ENCODE measurements around the gene PRKG1.

The PRKG1 gene

GRCh38 chr10:51117794-51118193 is 43.5 kb downstream of the PRKG1 start:
- no peak overlapping the region for H2BK12ac ChIP-seq (ENCODE audit: low read length)
- no peaks in the 10 kb centered on the region for H3K79me1 ChIP-seq (ENCODE audit: low read length)
- WGBS (ENCODE audit: extremely low coverage, insufficient coverage, insufficient read length): no CpG with 5 or more reads among the region's 1 CpG
- H3K14ac ChIP-seq (ENCODE audit: low read length): no peak overlapping the region
- H3K27ac ChIP-seq (ENCODE audit: low read depth, low read length): no peak overlapping the region
- no peak overlapping the region for H3K4me3 ChIP-seq (ENCODE audit: low read depth, low read length)
- H3K9me3 ChIP-seq (ENCODE audit: insufficient read depth, low read depth, low read length): no peaks in the 10 kb centered on the region
- H4K12ac ChIP-seq (ENCODE audit: low read depth, low read length): no peak overlapping the region
- no peak overlapping the region for H4K91ac ChIP-seq (ENCODE audit: low read depth, low read length)
- H3K23ac ChIP-seq (ENCODE audit: low read length): no peak overlapping the region
- H3K27me3 ChIP-seq (ENCODE audit: insufficient read depth, low read length): no peaks in the 10 kb centered on the region
- no peak overlapping the region for H3K4me2 ChIP-seq (ENCODE audit: low read length)
- no peak overlapping the region for H2AK5ac ChIP-seq (ENCODE audit: low read length)
- H3K79me2 ChIP-seq (ENCODE audit: control insufficient read depth, insufficient read depth, low read length, poor library complexity): no peaks in the 10 kb centered on the region
- no peaks in the 10 kb centered on the region for H3K4me1 ChIP-seq (ENCODE audit: control insufficient read depth in 1 of 2, insufficient read depth in 2 of 2, low read length in 2 of 2)
- H3K9ac ChIP-seq (ENCODE audit: low read length): no peak overlapping the region
- no peak overlapping the region for H3K18ac ChIP-seq (ENCODE audit: low read length)
- H2AFZ ChIP-seq (ENCODE audit: insufficient read depth, low read length, poor library complexity): no peak overlapping the region
- no peak overlapping the region for H4K8ac ChIP-seq (ENCODE audit: low read depth, low read length)
- H2BK120ac ChIP-seq (ENCODE audit: insufficient read depth, low read length, poor library complexity): no peak overlapping the region
- H2BK5ac ChIP-seq (ENCODE audit: low read depth, low read length, poor library complexity): no peak overlapping the region
- H3K36me3 ChIP-seq (ENCODE audit: control insufficient read depth in 1 of 2, insufficient read depth in 2 of 2, low read length in 2 of 2): no peaks in the 10 kb centered on the region
- no peak for DNase-seq
- H3K4ac ChIP-seq (ENCODE audit: low read depth, low read length): no peak overlapping the region

DNA sequence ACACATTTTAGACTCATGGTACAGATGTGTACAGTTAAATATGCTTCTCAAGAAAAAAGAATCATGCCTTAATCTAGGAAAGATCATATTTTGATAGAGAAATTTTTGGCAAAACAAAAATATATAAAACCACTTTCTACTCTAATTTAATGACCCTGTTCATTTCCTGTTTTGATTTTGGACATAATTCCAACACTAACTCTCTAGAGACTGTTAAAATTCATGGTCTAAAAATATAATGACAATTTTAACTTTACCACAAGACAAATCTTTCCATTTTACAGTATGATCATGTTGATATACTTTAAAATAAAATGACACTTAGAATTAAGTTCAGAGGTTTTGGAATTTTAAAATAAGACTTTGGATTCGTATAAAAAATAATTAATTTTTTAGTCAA is 45.2 kb downstream of the PRKG1 start:
- H2AK5ac ChIP-seq (ENCODE audit: low read length): no peak overlapping the region
- H3K9ac ChIP-seq (ENCODE audit: low read length): no peak overlapping the region

DNA sequence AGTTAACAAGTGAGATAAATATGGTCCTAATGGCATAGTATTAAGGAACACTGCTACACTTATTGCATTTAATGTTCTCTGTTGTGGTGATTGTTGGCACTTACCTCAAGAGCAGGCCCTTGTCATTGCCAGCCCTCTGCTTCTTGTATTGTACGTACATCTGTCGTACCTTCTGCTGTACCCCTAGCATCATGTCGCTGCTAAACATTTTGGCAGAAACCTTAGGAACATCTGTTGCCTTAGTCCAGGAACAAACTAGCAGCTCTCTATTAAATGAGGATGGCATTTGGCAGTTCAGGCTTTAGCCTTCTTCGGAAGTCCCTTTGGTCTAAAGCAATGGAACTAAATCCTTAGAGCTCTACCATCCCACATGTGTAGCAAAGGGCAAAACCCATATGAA is 47.6 kb downstream of the PRKG1 start:
- Histone ChIP-seq H3K4me3 (ENCODE audit: low read depth, low read length) (no peak overlapping the region), H3K23ac (ENCODE audit: low read length) (no peak overlapping the region), H3K79me1 (ENCODE audit: low read length) (no peaks in the 10 kb centered on the region), H3K27me3 (ENCODE audit: insufficient read depth, low read length) (no peaks in the 10 kb centered on the region), H2AK5ac (ENCODE audit: low read length) (no peak overlapping the region), H2BK5ac (ENCODE audit: low read depth, low read length, poor library complexity) (no peak overlapping the region), H4K91ac (ENCODE audit: low read depth, low read length) (no peak overlapping the region), H3K4me1 (ENCODE audit: control insufficient read depth in 1 of 2, insufficient read depth in 2 of 2, low read length in 2 of 2) (no peaks in the 10 kb centered on the region), H4K8ac (ENCODE audit: low read depth, low read length) (no peak overlapping the region), H2BK120ac (ENCODE audit: insufficient read depth, low read length, poor library complexity) (no peak overlapping the region), H3K9me3 (ENCODE audit: insufficient read depth, low read depth, low read length) (no peaks in the 10 kb centered on the region), H3K4ac (ENCODE audit: low read depth, low read length) (no peak overlapping the region), H3K14ac (ENCODE audit: low read length) (no peak overlapping the region), H4K12ac (ENCODE audit: low read depth, low read length) (no peak overlapping the region), H3K27ac (ENCODE audit: low read depth, low read length) (no peak overlapping the region), H3K18ac (ENCODE audit: low read length) (no peak overlapping the region), H2AFZ (ENCODE audit: insufficient read depth, low read length, poor library complexity) (no peak overlapping the region), H3K4me2 (ENCODE audit: low read length) (no peak overlapping the region), H3K9ac (ENCODE audit: low read length) (no peak overlapping the region), H3K79me2 (ENCODE audit: control insufficient read depth, insufficient read depth, low read length, poor library complexity) (no peaks in the 10 kb centered on the region), H3K36me3 (ENCODE audit: control insufficient read depth in 1 of 2, insufficient read depth in 2 of 2, low read length in 2 of 2) (no peaks in the 10 kb centered on the region), H2BK12ac (ENCODE audit: low read length) (no peak overlapping the region)
- DNase-seq: no peak
- WGBS (ENCODE audit: extremely low coverage, insufficient coverage, insufficient read length): no CpG with 5 or more reads among the region's 4 CpGs

More for the DNA sequence above, 45.2 kb downstream of the PRKG1 start:
- DNase-seq: no peak
- H4K91ac ChIP-seq (ENCODE audit: low read depth, low read length): no peak overlapping the region
- WGBS (ENCODE audit: extremely low coverage, insufficient coverage, insufficient read length): no CpG with 5 or more reads among the region's 1 CpG
- H3K23ac ChIP-seq (ENCODE audit: low read length): no peak overlapping the region
- no peak overlapping the region for H3K27ac ChIP-seq (ENCODE audit: low read depth, low read length)
- no peaks in the 10 kb centered on the region for H3K9me3 ChIP-seq (ENCODE audit: insufficient read depth, low read depth, low read length)
- H3K79me2 ChIP-seq (ENCODE audit: control insufficient read depth, insufficient read depth, low read length, poor library complexity): no peaks in the 10 kb centered on the region
- H4K8ac ChIP-seq (ENCODE audit: low read depth, low read length): no peak overlapping the region
- no peak overlapping the region for H4K12ac ChIP-seq (ENCODE audit: low read depth, low read length)
- no peak overlapping the region for H2BK12ac ChIP-seq (ENCODE audit: low read length)
- no peaks in the 10 kb centered on the region for H3K4me1 ChIP-seq (ENCODE audit: control insufficient read depth in 1 of 2, insufficient read depth in 2 of 2, low read length in 2 of 2)
- no peak overlapping the region for H3K4me2 ChIP-seq (ENCODE audit: low read length)
- no peak overlapping the region for H3K4me3 ChIP-seq (ENCODE audit: low read depth, low read length)
- no peak overlapping the region for H2BK120ac ChIP-seq (ENCODE audit: insufficient read depth, low read length, poor library complexity)
- no peaks in the 10 kb centered on the region for H3K36me3 ChIP-seq (ENCODE audit: control insufficient read depth in 1 of 2, insufficient read depth in 2 of 2, low read length in 2 of 2)
- H2BK5ac ChIP-seq (ENCODE audit: low read depth, low read length, poor library complexity): no peak overlapping the region
- no peaks in the 10 kb centered on the region for H3K79me1 ChIP-seq (ENCODE audit: low read length)
- no peak overlapping the region for H3K18ac ChIP-seq (ENCODE audit: low read length)
- H2AFZ ChIP-seq (ENCODE audit: insufficient read depth, low read length, poor library complexity): no peak overlapping the region
- no peak overlapping the region for H3K14ac ChIP-seq (ENCODE audit: low read length)
- no peaks in the 10 kb centered on the region for H3K27me3 ChIP-seq (ENCODE audit: insufficient read depth, low read length)
- H3K4ac ChIP-seq (ENCODE audit: low read depth, low read length): no peak overlapping the region

- H4K8ac ChIP-seq (ENCODE audit: low read depth, low read length): no peak overlapping the region
- H4K91ac ChIP-seq (ENCODE audit: low read depth, low read length): no peak overlapping the region
- no peak overlapping the region for H3K4me3 ChIP-seq (ENCODE audit: low read depth, low read length)
- H3K4me2 ChIP-seq (ENCODE audit: low read length): no peak overlapping the region
- H3K79me2 ChIP-seq (ENCODE audit: control insufficient read depth, insufficient read depth, low read length, poor library complexity): no peaks in the 10 kb centered on the region
- no peaks in the 10 kb centered on the region for H3K79me1 ChIP-seq (ENCODE audit: low read length)
- H3K27me3 ChIP-seq (ENCODE audit: insufficient read depth, low read length): no peaks in the 10 kb centered on the region
- H3K4ac ChIP-seq (ENCODE audit: low read depth, low read length): no peak overlapping the region
- no peaks in the 10 kb centered on the region for H3K4me1 ChIP-seq (ENCODE audit: control insufficient read depth in 1 of 2, insufficient read depth in 2 of 2, low read length in 2 of 2)
- no peak overlapping the region for H2BK12ac ChIP-seq (ENCODE audit: low read length)
- no peak overlapping the region for H3K27ac ChIP-seq (ENCODE audit: low read depth, low read length)
- H3K9me3 ChIP-seq (ENCODE audit: insufficient read depth, low read depth, low read length): no peaks in the 10 kb centered on the region
- no peak overlapping the region for H3K23ac ChIP-seq (ENCODE audit: low read length)
- no peak overlapping the region for H2AK5ac ChIP-seq (ENCODE audit: low read length)
- no peaks in the 10 kb centered on the region for H3K36me3 ChIP-seq (ENCODE audit: control insufficient read depth in 1 of 2, insufficient read depth in 2 of 2, low read length in 2 of 2)
- DNase-seq: no peak
- H3K14ac ChIP-seq (ENCODE audit: low read length): no peak overlapping the region
- no peak overlapping the region for H4K12ac ChIP-seq (ENCODE audit: low read depth, low read length)
- no CpG with 5 or more reads among the region's 1 CpG for WGBS (ENCODE audit: extremely low coverage, insufficient coverage, insufficient read length)
- no peak overlapping the region for H3K18ac ChIP-seq (ENCODE audit: low read length)
- no peak overlapping the region for H2AFZ ChIP-seq (ENCODE audit: insufficient read depth, low read length, poor library complexity)
- no peak overlapping the region for H2BK120ac ChIP-seq (ENCODE audit: insufficient read depth, low read length, poor library complexity)
- no peak overlapping the region for H2BK5ac ChIP-seq (ENCODE audit: low read depth, low read length, poor library complexity)
- no peak overlapping the region for H3K9ac ChIP-seq (ENCODE audit: low read length)
Measured at GRCh38 chr10:51124852-51125251, 50.6 kb downstream of the PRKG1 start.

All from trophoblast cell (in vitro differentiated cells and primary cell).